Measurements from ENCODE around the gene F2R. TPM values are rescaled to one million over a fixed set of nuclear protein-coding genes. Genes with fewer than 3 reads are reported as not detected.

Gene F2R
- polyA plus RNA-seq, 1 donor (not counting 4 experiments of a cell fraction or from before 2014, with no cell fraction given) = 56.8 TPM

- Histone ChIP-seq H3K4me3 (ENCODE audit: control insufficient read depth in 2 of 3, extremely low read depth in 1 of 3, insufficient read depth in 2 of 3, low read depth in 1 of 3, low read length in 3 of 3) (no peak overlapping the region), H3K9me3 (ENCODE audit: control insufficient read depth, low read depth, low read length) (no peaks in the 10 kb centered on the region), H3K4me2 (ENCODE audit: control insufficient read depth, extremely low read depth, insufficient read depth, low read depth, low read length) (no peak overlapping the region), H2AFZ (ENCODE audit: control insufficient read depth, low read length) (no peak overlapping the region), H3K36me3 (ENCODE audit: control insufficient read depth in 2 of 2, extremely low read depth in 1 of 2, insufficient read depth in 2 of 2, low read length in 2 of 2) (no peaks in the 10 kb centered on the region), H3K79me2 (ENCODE audit: control insufficient read depth, insufficient read depth, low read length) (no peaks in the 10 kb centered on the region), H3K27me3 (ENCODE audit: control insufficient read depth, extremely low read depth, insufficient read depth, low read length) (no peaks in the 10 kb centered on the region), H3K9ac (ENCODE audit: control insufficient read depth, extremely low read depth, insufficient read depth, low read length) (no peak overlapping the region), H4K20me1 (ENCODE audit: control insufficient read depth, extremely low read depth, insufficient read depth, low read length) (no peaks in the 10 kb centered on the region), H3K9me1 (ENCODE audit: control insufficient read depth, extremely low read depth, insufficient read depth, low read length) (no peaks in the 10 kb centered on the region), H3K4me1 (ENCODE audit: control insufficient read depth, extremely low read depth, insufficient read depth, low read length) (peaks cover 11% of the 10 kb centered on the region), H3K27ac (ENCODE audit: control insufficient read depth, insufficient read depth, low read length) (no peak overlapping the region)
- no peak for TF ChIP-seq EZH2 (IDR thresholded peaks at IDR 0.05; ENCODE audit: low read length)
- TF ChIP-seq CTCF (optimal IDR thresholded peaks at IDR 0.05 in 1 of 3, IDR thresholded peaks at IDR 0.05 in 1 of 3, conservative IDR thresholded peaks at IDR 0.05 in 1 of 3; ENCODE audit: extremely low read depth in 1 of 3, insufficient read depth in 2 of 3, low read length in 3 of 3) = no peak
- no peak for FAIRE-seq
- no peak for DNase-seq (ENCODE audit: low read depth, low spot score)
- dilution Hi-C loops (cut with MboI; ENCODE audit: extremely low pct_ligation_motif_present, low sequenced_read_pairs) = no loop called here
Measured at GRCh38 chr5:76696251-76696650, 19.7 kb upstream of the F2R start.

- Histone ChIP-seq H3K9me3 (ENCODE audit: control insufficient read depth, low read depth, low read length) (no peaks in the 10 kb centered on the region), H3K4me1 (ENCODE audit: control insufficient read depth, extremely low read depth, insufficient read depth, low read length) (peaks cover 8% of the 10 kb centered on the region), H3K79me2 (ENCODE audit: control insufficient read depth, insufficient read depth, low read length) (no peaks in the 10 kb centered on the region), H3K27ac (ENCODE audit: control insufficient read depth, insufficient read depth, low read length) (no peak overlapping the region), H2AFZ (ENCODE audit: control insufficient read depth, low read length) (no peak overlapping the region), H3K4me3 (ENCODE audit: control insufficient read depth in 2 of 3, extremely low read depth in 1 of 3, insufficient read depth in 2 of 3, low read depth in 1 of 3, low read length in 3 of 3) (no peak overlapping the region), H3K27me3 (ENCODE audit: control insufficient read depth, extremely low read depth, insufficient read depth, low read length) (no peaks in the 10 kb centered on the region), H3K9ac (ENCODE audit: control insufficient read depth, extremely low read depth, insufficient read depth, low read length) (no peak overlapping the region), H4K20me1 (ENCODE audit: control insufficient read depth, extremely low read depth, insufficient read depth, low read length) (no peaks in the 10 kb centered on the region), H3K9me1 (ENCODE audit: control insufficient read depth, extremely low read depth, insufficient read depth, low read length) (no peaks in the 10 kb centered on the region), H3K4me2 (ENCODE audit: control insufficient read depth, extremely low read depth, insufficient read depth, low read depth, low read length) (no peak overlapping the region), H3K36me3 (ENCODE audit: control insufficient read depth in 2 of 2, extremely low read depth in 1 of 2, insufficient read depth in 2 of 2, low read length in 2 of 2) (no peaks in the 10 kb centered on the region)
- TF ChIP-seq EZH2 (IDR thresholded peaks at IDR 0.05; ENCODE audit: low read length) (no peak), CTCF (optimal IDR thresholded peaks at IDR 0.05 in 1 of 3, IDR thresholded peaks at IDR 0.05 in 1 of 3, conservative IDR thresholded peaks at IDR 0.05 in 1 of 3; ENCODE audit: extremely low read depth in 1 of 3, insufficient read depth in 2 of 3, low read length in 3 of 3) (no peak)
- FAIRE-seq (no peak), DNase-seq (ENCODE audit: low read depth, low spot score) (no peak)
- dilution Hi-C loops (cut with MboI; ENCODE audit: extremely low pct_ligation_motif_present, low sequenced_read_pairs) = no loop called here
Measured at GRCh38 chr5:76697670-76698069, 18.3 kb upstream of the F2R start.

Data from keratinocyte (primary cell).